ENCODE data around the gene MYLIP. TPM values are rescaled to one million over a fixed set of nuclear protein-coding genes. Genes with fewer than 3 reads are reported as not detected.

The MYLIP gene
- total RNA-seq, 1 experiment from 2014 or later: 48.1 TPM

- peaks cover 43% of the 10 kb centered on the region for H3K4me1 Mint-ChIP-seq (ENCODE audit: low read depth, unreplicated experiment)
- ChIA-PET CTCF (interaction anchor here (0.6 to 0.7 kb wide), 2 partner anchors 16 to 58 kb away, joined by 4 to 5 read pairs; no protein-coding TSS in a partner anchor), POLR2A (no interaction called here)
- no peak overlapping the region for H3K4me3 Mint-ChIP-seq (ENCODE audit: unreplicated experiment)
- no peaks in the 10 kb centered on the region for H3K27me3 ChIP-seq (replicated peaks; ENCODE audit: control insufficient read depth, insufficient read depth, low read length)
- H3K27me3 Mint-ChIP-seq (ENCODE audit: insufficient read depth, unreplicated experiment): no peaks in the 10 kb centered on the region
- no peaks in the 10 kb centered on the region for H3K9me3 Mint-ChIP-seq (ENCODE audit: unreplicated experiment)
- DNase-seq: no peak
- H3K36me3 ChIP-seq (ENCODE audit: control insufficient read depth, insufficient read depth, low read length): no peaks in the 10 kb centered on the region
- no TSS peak for BruUV-seq (replicated peaks)
- no peak for TF ChIP-seq CTCF (IDR thresholded peaks at IDR 0.05; ENCODE audit: insufficient read depth in 1 of 2, low read depth in 1 of 2, low read length in 1 of 2, severe bottlenecking in 1 of 2, unreplicated experiment in 1 of 2)
- H3K4me3 ChIP-seq (ENCODE audit: low read depth, low read length): no peak overlapping the region
- peaks cover 8% of the 10 kb centered on the region for H3K36me3 Mint-ChIP-seq (ENCODE audit: insufficient read depth, unreplicated experiment)
- intact Hi-C loops (cut with micrococcal nuclease; ENCODE audit: unreplicated experiment): no loop called here
- no peak overlapping the region for H3K27ac Mint-ChIP-seq (ENCODE audit: unreplicated experiment)
- peaks cover 43% of the 10 kb centered on the region for H3K4me1 ChIP-seq
- H3K9me3 ChIP-seq: no peaks in the 10 kb centered on the region
Observed at GRCh38 chr6:16163066-16163465, 34.2 kb downstream of the MYLIP start.

DNA sequence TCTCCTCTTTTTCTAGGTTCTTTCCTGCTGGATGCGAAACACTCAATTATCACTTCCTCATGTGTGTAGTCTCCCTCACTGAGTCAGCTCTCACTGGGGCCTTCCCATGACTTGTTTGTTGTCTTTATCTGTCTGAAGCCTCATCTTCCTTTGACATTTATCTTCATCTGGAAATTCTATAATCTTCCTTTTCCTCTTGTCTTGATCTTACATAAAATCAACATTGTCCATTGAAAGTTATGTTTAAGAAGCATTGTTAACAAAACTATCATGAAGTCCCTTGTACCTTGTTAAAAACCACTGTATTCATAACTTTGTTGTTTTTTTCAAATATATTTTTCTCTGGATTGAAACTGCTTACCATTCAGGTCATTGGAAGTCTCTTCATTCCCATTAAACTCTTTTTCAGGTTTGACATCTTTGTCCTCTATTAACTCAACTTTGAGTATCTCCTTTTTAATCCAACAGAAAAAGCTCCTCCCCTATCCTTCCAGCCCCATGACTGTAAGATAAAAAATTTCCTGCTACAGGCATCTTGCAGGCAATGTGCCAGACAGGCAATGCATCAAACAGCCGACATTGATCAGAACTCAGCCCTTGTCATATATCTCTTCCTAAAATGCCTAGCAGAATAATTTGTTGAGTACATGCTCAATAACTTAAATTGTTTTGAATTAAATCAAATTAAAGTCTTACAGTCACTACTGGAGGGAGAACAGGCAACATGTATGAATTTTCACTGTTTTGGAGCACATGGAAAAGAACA, 34.8 kb downstream of the MYLIP start:
- peaks cover 50% of the 10 kb centered on the region for H3K4me1 Mint-ChIP-seq (ENCODE audit: low read depth, unreplicated experiment)
- H3K27ac Mint-ChIP-seq (ENCODE audit: unreplicated experiment): no peak overlapping the region
- H3K4me3 Mint-ChIP-seq (ENCODE audit: unreplicated experiment): no peak overlapping the region
- Histone ChIP-seq H3K4me3 (ENCODE audit: low read depth, low read length) (no peak overlapping the region), H3K36me3 (ENCODE audit: control insufficient read depth, insufficient read depth, low read length) (no peaks in the 10 kb centered on the region), H3K4me1 (peaks cover 49% of the 10 kb centered on the region), H3K27me3 (replicated peaks; ENCODE audit: control insufficient read depth, insufficient read depth, low read length) (no peaks in the 10 kb centered on the region), H3K9me3 (no peaks in the 10 kb centered on the region)
- H3K27me3 Mint-ChIP-seq (ENCODE audit: insufficient read depth, unreplicated experiment): no peaks in the 10 kb centered on the region
- no TSS peak for BruUV-seq (replicated peaks)
- ChIA-PET POLR2A (no interaction called here), CTCF (interaction anchor here (0.6 kb wide), 1 partner anchor 17 kb away, joined by 5 read pairs; no protein-coding TSS in a partner anchor)
- peaks cover 8% of the 10 kb centered on the region for H3K36me3 Mint-ChIP-seq (ENCODE audit: insufficient read depth, unreplicated experiment)
- no peaks in the 10 kb centered on the region for H3K9me3 Mint-ChIP-seq (ENCODE audit: unreplicated experiment)
- TF ChIP-seq CTCF (IDR thresholded peaks at IDR 0.05; ENCODE audit: insufficient read depth in 1 of 2, low read depth in 1 of 2, low read length in 1 of 2, severe bottlenecking in 1 of 2, unreplicated experiment in 1 of 2): no peak
- DNase-seq: no peak
- intact Hi-C loops (cut with micrococcal nuclease; ENCODE audit: unreplicated experiment): no loop called here

DNA sequence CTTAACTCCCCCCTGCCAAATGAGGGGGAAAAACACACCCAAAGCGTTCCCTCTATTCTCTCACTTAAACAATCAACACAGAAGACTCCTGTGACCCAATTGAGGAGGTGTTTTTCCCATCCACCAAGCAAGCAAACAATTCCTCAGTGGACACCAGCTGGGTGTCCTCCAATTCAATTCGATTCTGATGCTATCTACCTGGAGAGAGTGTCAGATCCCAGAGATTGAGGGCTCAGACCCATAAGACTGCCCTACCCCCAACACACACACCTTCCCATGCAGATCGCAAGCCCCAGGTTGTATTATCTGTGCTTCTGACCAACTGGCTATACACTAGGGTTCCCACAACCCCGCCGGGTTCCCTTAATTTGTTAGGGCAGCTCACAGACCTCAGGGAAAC, 36.8 kb downstream of the MYLIP start:
- no peaks in the 10 kb centered on the region for H3K27me3 Mint-ChIP-seq (ENCODE audit: insufficient read depth, unreplicated experiment)
- ChIA-PET POLR2A (no interaction called here), CTCF (interaction anchor here (0.6 kb wide), 1 partner anchor 35 kb away, joined by 3 read pairs; no protein-coding TSS in a partner anchor)
- peak overlapping the region; percentile 39 for H3K4me3 Mint-ChIP-seq (ENCODE audit: unreplicated experiment)
- intact Hi-C loops (cut with micrococcal nuclease; ENCODE audit: unreplicated experiment): no loop called here
- H3K9me3 Mint-ChIP-seq (ENCODE audit: unreplicated experiment): no peaks in the 10 kb centered on the region
- H3K36me3 ChIP-seq (ENCODE audit: control insufficient read depth, insufficient read depth, low read length): no peaks in the 10 kb centered on the region
- H3K36me3 Mint-ChIP-seq (ENCODE audit: insufficient read depth, unreplicated experiment): peaks cover 8% of the 10 kb centered on the region
- no peak for TF ChIP-seq CTCF (IDR thresholded peaks at IDR 0.05; ENCODE audit: insufficient read depth in 1 of 2, low read depth in 1 of 2, low read length in 1 of 2, severe bottlenecking in 1 of 2, unreplicated experiment in 1 of 2)
- H3K4me1 Mint-ChIP-seq (ENCODE audit: low read depth, unreplicated experiment): peaks cover 57% of the 10 kb centered on the region
- H3K4me1 ChIP-seq: peaks cover 58% of the 10 kb centered on the region
- BruUV-seq (replicated peaks): no TSS peak
- no peak for DNase-seq
- H3K27ac Mint-ChIP-seq (ENCODE audit: unreplicated experiment): peak overlapping the region; percentile 88
- H3K27me3 ChIP-seq (replicated peaks; ENCODE audit: control insufficient read depth, insufficient read depth, low read length): no peaks in the 10 kb centered on the region
- no peak overlapping the region for H3K4me3 ChIP-seq (ENCODE audit: low read depth, low read length)
- H3K9me3 ChIP-seq: no peaks in the 10 kb centered on the region
